AG08396 (cell line): ENCODE measurements around the gene ITPRIPL1.

Source experiments
- DNase-seq: peaks from one replicate; pipeline ENCODE4 v3.0.0; 2012; ENCODE audit warnings: low spot score, mixed read lengths

Gene ITPRIPL1

DNA sequence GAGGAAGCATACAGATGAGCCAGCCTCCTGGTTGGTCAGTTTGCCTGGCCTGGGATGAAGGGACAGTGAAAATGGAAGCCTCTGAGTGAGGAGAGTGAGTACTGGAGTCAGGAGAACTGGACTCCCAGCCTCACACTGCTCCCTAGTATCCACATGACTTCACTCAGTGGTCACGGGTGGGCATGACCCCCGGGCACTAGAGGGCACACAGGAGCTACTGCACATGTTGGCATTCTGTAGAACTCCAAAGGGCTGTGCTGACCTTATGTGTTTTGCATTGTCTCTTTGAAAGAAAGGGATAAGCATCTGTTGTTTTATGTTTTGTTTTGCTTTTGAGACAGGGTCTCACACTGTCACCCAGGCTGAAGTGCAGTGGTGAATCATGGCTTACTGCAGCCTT lies 34.2 kb downstream of the ITPRIPL1 start:
- no peak for DNase-seq

DNA sequence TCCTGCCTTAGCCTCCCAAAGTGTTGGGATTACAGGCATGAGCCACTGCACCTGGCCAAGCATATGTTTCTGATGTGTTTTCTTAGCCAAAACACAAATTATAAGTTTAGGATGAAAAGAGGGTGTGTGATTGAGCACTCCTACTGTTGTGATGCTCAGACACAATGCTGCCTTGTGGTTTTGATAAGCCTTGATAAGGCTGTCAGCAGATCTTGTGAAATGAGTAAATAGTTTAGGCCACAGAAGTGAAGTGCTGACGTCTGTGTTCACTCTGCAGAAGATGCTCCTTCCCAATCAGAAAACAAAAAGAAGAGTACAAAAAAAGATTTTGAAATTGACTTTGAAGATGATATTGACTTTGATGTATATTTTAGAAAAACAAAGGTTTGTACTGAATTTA lies 34.7 kb downstream of the ITPRIPL1 start:
- DNase-seq, result no peak

DNA sequence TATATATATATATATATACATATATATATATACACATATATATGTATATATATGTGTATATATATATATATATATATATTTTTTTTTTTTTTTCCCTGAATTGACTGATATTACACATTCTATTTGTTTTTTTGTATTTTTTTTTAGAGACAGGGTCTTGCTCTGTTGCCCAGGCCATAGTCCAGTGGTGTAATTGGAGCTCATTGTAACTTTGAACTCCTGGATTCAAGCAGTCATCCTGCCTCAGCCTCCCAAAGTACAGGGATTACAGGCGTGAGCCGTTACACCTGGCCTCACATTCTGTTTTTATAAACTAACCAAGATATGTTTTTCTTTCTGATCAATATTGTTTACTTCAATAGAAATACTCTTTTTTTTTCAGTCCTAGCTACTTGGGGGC lies 36.6 kb downstream of the ITPRIPL1 start:
- no peak for DNase-seq

- no peak for DNase-seq
Observed at GRCh38 chr2:96369186-96369585, 44.1 kb downstream of the ITPRIPL1 start.

GRCh38 chr2:96374211-96374951 lies 49.3 kb downstream of the ITPRIPL1 start:
- DNase-seq, result peak; percentile 26
